A172 (cell line): ENCODE results near the gene FUBP1. TPM values are rescaled to one million over a fixed set of nuclear protein-coding genes. Genes with fewer than 3 reads are reported as not detected.
"Not testable (repeated sequence)": the region's sequence is repeated elsewhere in the genome, so short reads cannot be mapped to it uniquely, and the experiment has no call there.

Experiments
- DNase-seq: peaks from one replicate; pipeline ENCODE4 v3.0.0-alpha.2; 2015; ENCODE audit warnings: low spot score
- total RNA-seq: library from RNA; depleted of rRNA; stranded (reverse); fragments of >200 nt; shearing (Covaris generic); gene quantifications from 2 replicates; pipeline ENCODE4 v1.2.3, GENCODE V29; 2014; rRNA removed

The FUBP1 gene
- total RNA-seq, 1 experiment from 2014 or later: 75.9 TPM

DNA sequence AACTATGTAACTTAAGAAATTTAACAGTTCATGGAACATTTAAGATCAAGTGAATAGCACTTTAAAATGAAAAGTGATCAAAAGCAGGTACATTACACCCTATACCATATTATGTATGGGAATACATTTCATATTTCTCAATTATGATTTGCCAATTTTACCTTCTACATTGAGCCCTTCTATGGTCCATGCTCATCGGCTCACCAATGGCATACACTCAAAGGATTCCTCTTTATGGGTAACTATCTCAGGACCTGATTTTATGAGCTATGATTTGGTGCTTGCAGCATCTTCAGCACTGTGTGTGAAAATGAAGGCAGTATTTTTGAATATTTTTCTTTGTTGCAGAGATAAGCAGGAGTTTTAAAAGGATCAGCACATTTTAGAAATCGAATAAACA is 33.5 kb downstream of the FUBP1 start:
- no peak for DNase-seq

DNA sequence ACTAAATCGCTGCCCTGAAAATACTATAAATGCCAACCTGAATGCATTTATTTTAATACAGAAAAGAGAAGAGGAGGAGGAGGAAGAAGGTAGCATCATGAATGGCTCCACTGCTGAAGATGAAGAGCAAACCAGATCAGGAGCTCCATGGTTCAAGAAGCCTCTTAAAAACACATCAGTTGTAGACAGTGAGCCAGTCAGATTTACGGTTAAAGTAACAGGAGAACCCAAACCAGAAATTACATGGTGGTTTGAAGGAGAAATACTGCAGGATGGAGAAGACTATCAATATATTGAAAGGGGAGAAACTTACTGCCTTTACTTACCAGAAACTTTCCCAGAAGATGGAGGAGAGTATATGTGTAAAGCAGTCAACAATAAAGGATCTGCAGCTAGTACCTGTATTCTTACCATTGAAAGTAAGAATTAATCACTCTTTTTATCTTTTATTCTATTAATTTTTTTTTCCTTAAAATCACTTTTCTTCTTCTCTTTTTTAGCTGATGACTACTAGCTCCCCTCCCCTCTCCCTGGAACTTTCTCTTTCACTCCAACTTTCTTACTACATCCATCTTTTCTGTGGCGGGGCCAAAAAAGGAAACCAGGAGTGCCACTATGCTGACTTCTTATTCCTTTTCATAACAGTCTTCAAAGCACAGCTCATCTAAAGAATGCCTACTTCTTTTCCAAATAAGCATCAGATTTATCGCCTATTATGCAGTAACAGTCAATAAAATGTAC is 36.3 kb downstream of the FUBP1 start:
- no peak for DNase-seq

DNA sequence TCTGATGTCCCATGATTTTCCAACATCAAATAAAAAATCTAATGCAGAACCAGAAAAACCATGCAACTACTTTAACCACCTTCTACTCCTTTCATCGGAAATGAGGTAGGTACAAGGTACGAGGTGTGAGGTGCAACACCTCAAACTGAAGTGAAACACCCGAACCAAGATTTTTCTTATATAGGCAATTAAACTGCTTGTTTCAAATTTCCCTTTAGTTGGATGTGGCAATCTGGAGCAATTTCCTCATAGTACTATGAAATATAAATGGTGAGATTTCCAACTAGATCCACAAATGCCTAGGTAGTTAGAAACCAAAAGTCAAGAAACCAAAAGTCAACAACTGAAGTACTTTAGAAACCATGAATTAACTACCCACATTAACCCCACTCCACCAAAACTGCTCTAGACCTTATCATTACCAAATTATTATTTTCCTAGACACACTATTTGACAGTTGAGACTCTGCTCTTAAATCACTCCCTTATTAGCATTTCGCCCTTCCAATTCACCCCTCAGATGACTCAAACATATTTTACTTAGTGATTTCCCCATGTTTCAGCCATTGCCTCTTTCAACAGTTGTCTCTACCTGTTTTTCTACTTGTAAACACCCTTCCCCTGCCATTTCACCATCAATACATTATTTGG is 37.8 kb downstream of the FUBP1 start:
- no peak for DNase-seq

DNA sequence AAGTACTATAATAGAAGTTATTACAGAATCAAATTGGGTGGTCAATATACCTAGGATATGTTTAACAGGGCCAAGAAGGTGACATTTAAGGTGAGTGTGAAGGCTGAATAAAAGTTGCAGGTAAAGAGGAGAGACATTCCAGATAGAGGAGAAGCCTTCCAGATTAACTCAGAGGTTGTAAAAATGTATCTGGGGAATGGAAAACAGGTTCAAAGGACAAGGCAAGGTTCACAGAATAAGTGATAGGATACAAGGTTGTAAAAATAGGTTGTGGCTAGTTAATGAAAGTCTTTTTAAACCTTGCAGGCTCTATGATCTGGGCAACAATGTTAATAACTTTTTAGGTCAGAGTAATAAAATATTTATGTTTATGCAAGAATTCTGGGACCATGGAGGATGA is 40.2 kb downstream of the FUBP1 start:
- DNase-seq: no peak

DNA sequence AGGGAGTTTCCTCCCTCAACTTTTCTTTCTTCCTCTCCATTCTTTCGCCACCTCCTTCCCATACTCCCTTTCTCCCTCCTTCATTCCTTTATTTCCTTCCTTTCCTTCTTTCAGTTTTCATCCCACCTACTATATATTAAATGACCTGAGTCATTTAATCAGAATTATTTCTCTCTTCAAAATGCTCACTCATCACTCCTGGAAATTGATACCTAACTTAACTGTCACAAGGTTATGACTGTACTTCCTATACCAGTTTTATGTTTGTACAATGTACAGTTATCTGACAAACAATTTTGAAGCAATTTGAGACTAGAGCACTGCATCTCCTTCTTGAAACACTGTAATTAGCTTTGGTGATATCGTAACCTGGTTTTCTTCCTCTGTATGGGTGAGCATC is 49.1 kb downstream of the FUBP1 start:
- no peak for DNase-seq

DNA sequence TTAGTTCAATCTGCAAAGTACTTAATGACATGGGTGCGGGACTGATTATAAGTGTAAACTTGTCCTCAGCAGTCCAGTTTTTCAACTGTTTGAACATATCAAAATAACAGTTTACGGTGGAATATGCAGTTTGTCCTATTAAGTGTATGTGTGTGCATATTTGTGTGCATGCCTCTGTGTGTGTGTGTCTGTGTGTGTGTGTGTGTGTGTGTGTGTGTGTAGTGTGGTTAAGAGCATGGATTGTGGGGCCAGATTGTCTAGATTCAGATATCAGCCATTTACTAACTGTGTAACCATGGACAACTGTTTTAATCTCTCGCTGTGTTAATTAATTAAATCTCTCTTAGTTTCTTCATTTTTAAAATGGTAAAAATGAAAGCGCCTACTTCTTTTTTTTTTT is 51.5 kb downstream of the FUBP1 start:
- DNase-seq: no peak

DNA sequence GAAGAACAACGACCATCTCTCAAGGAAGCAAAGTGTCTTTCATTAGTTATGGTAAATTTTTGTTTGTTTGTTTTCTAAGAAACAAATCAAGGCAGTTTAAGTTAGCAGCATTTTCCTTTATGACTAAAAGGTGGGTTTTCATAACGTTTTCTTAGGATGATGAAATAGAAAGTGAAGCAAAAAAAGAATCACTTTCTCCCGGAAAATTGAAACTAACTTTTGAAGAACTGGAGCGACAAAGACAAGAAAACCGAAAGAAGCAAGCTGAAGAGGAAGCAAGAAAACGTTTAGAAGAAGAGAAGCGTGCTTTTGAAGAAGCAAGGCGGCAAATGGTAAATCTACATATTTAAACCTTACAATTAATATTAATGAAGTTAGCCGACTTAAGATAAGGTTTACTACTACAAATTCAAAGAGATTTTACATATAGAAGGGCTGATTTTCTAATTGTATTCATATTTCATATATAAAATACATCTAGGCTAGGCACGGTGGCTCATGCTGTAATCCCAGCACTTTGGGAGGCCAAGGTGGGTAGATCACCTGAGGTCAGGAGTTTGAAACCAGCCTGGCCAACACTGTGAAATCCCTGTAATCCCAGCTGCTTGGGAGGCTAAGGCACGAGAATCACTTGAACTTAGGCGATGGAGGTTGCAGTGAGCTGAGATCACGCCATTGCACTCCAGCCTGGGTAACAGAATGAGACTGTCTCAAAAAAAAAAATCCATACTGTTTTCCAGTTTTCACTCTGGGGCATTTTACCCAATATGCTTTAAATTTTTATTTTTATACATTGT is 52.1 kb downstream of the FUBP1 start:
- no peak for DNase-seq

DNA sequence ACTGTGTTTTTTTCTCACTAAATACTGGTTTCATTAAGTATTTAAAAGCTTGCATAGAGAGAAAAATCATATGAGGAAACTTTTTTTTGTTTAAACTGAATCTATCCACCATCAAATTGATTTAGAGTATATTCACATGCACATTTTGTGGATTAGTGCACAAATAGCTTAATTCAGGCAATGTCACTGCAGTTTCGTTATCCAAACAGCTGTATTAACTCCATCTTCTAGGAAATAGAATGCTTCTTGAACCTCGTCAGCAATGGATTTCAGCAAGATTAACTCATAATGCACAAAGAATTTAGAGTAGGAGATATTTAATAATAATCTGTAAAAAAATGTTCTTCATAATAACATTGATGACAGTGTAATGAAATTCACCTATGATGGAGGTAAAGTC is 52.9 kb downstream of the FUBP1 start:
- no peak for DNase-seq

DNA sequence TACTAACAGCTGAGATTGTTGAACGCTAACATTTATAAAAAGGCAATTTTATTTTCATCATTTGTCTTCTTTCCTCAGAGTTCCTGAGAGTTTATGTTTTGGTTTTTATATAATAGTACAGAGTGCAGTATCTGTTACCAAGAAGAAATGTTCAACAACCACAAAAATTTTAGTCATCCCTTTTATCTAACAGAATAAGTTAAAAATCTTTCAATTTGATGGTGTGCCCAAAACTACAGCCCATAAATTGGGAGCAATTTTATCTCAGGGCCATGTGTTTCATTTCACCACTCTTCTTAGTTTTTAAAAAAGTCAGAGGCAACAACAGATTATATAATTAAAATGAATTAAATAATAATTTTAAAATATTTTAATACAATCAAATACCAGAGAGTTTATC is 53.4 kb downstream of the FUBP1 start:
- no peak for DNase-seq

DNA sequence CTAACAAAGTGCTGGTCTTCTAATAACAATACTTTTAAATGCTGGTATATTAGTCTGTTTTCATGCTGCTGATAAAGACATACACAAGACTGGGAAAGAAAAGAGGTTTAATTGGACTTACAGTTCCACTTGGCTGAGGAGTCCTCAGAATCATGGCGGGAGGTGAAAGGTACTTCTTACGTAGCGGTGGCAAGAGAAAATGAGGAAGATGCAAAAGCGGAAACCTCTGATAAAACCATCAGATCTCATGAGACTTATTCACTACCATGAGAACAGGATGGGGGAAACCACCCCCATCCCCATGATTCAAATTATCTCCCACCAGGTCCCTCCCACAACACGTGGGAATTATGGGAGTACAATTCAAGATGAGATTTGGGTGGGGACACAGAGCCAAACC is 60.0 kb downstream of the FUBP1 start:
- not testable (repeated sequence) for DNase-seq

DNA sequence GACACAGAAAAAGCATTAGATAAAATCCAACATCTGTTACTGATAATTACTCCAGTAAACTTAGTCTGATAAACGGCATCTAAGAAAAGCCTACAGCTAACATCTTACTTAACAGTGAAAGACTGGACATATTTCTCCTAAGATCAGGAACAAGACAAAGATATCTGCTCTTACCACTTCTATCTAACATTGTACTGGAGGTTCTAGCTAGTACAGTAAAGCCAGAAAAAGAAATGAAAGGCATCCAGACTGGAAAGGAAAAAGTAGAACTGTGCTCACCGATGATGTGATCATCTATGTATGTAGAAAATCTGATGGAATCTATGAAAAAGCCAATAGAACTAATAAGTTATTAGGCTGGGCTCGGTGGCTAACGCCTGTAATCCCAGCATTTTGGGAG is 68.8 kb downstream of the FUBP1 start:
- no peak for DNase-seq

DNA sequence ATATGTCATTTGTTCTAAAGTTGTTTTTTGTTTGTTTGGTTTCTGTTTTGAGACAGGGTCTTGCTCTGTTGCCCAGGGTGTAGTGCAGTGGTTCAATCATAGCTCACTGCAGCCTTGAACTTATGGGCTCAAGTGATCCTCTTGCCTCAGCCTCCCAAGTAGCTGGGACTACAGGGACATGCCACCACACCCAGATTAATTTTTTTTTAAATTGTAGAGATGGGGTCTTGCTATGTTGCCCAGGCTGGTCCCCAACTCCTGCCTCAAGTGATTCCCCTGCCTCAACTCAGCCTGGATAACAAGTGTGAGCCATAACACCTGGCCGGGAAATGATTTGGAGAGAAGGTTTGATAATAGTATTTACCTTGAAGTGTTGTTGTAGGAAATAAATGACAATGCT is 72.2 kb downstream of the FUBP1 start:
- DNase-seq: no peak

DNA sequence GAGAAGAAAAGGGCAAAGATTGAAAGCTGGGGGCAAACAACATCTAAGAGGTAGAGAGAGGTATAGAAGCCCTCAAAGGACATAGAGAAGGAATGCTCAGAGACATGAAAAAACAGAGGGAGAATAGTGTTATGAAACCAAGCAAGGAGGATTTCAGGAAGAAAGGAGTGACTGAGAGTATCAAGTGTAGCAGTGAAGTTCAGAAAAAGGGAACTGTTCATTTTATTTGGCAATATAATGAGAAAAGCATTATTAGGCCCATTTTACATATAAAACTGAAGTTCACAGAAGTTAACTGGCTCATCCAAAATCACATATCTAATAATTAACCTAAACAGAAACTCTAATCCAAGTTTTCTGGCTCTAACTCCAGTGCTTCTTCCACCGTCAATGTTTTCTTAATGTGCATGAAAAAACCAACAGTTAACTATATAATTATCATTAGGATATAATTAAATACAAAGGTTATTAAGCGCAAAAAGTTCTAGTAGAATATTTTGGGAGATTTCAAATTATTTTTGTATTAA is 72.8 kb downstream of the FUBP1 start:
- no peak for DNase-seq

DNA sequence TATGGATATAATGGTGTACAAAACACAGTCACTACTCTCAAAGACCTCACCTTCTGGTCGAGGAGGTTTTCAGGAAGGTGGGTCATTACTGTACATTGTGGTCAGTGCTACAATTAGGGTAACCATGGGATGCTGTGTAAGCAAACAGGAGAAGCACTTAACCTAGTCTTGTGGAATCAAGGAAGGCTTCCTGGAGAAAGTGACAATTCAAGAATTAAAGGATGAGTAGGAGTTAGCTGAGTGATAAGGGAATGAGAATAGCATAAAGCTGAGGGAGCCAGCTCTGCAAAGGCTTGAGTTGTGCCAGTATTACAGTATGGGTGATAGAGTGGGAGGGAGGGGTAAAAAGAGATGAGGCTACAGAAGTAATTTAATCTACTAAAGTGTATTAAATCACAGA is 73.3 kb downstream of the FUBP1 start:
- no peak for DNase-seq

DNA sequence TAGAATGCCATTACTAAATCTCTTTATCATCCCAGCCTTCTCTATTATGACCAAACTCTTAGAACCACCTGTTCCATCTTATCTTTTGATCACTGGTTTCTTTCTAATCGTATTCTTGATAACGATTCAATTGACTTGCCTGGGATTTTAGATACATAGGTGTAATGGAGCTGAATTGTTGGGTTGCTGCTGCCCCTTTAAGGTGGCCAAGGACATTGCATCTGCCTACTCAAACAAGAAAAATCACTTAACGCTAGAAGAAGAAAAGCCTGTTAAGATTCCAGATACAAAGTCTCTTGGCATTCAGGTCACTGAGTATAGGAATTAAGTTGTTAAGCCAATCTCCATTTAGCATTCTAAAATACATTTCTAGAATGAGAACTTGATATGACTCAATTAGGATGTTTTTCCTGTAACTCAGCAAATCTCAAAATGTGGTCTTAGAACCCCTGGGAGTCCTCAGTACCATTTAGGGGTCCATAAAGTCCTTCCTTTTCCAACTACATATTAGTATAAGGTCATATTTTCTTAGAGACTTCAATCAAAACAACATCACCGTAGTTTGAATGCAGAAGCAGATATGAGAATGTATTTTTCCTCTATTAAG is 78.1 kb downstream of the FUBP1 start:
- peak; percentile 24 for DNase-seq

DNA sequence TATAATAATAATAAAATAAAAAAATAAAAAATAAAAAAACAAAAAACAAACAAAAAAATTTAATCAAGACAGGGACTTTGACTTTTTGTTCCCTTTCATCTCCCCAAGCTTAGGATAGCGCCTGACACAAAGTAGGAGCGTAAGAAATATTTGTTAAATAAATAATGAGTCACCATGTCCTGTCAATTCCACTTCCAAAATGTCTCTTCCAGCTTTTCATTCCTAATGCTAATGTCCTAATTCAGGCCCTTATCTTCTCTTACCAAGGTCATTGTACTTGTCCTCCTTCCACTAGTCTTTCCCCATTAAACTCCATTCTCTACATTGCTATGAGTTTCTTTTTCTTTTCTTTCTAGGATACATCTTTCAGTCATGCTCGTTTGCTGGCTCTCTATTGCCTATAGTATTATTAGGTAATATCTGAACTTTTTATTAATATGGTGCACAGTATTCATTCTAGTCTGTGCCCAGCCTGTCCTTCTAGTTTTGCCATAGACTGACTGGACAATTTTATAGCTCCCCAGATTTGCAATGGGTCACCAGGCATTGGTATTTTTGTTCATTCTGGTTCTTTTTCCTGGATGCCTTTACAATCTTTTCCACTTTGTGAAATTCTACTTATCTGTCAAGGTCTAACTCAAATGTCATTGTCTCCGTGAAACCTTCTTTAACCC is 79.1 kb downstream of the FUBP1 start:
- DNase-seq: no peak

Other genes with a start within 250 kb of the FUBP1 start
- 49.6 and 51.0 TPM in 2 replicates for gene USP33, start 219.2 kb downstream of the FUBP1 start, total RNA-seq
- gene MIGA1, start 199.4 kb downstream of the FUBP1 start, total RNA-seq: 6.7 and 7.4 TPM in 2 replicates
- gene NEXN, start 90.4 kb downstream of the FUBP1 start, total RNA-seq: 4.0 and 5.6 TPM in 2 replicates
- 39.7 and 44.5 TPM in 2 replicates for gene DNAJB4, start 25.9 kb upstream of the FUBP1 start, total RNA-seq
- gene GIPC2, start 66.9 kb upstream of the FUBP1 start, total RNA-seq: 0.02 and 0.07 TPM in 2 replicates